Measurements from ENCODE around the gene FLT3.

Gene FLT3

GRCh38 chr13:28026508-28026907 lies 73.9 kb downstream of the FLT3 start:
- Histone ChIP-seq H3K9me3 (replicated peaks; ENCODE audit: insufficient read depth, low read length) (no peaks in the 10 kb centered on the region), H3K9ac (ENCODE audit: low read length) (no peak overlapping the region), H3K9me2 (replicated peaks; ENCODE audit: insufficient read depth, low read length) (no peaks in the 10 kb centered on the region), H3K27ac (ENCODE audit: low read length) (no peak overlapping the region), H3F3A (ENCODE audit: insufficient read depth, low read length) (no peaks in the 10 kb centered on the region), H3K79me2 (ENCODE audit: low read length) (no peaks in the 10 kb centered on the region), H3K36me3 (replicated peaks; ENCODE audit: insufficient read depth, low read length) (no peaks in the 10 kb centered on the region), H4K20me1 (ENCODE audit: insufficient read depth, low read length) (no peaks in the 10 kb centered on the region), H3K27me3 (replicated peaks; ENCODE audit: insufficient read depth, low read length) (no peaks in the 10 kb centered on the region), H3K4me1 (ENCODE audit: low read length) (no peaks in the 10 kb centered on the region), H3K4me3 (ENCODE audit: low read length) (no peak overlapping the region), H3K4me2 (ENCODE audit: low read depth, low read length) (no peak overlapping the region), H2AFZ (ENCODE audit: low read length) (no peak overlapping the region)
- no peak for TF ChIP-seq EZH2 (optimal IDR thresholded peaks at IDR 0.05; ENCODE audit: low read depth, low read length)
- TF ChIP-seq CTCF (IDR thresholded peaks at IDR 0.05; ENCODE audit: low read length): no peak
- no peak for TF ChIP-seq EZH2phosphoT487 (IDR thresholded peaks at IDR 0.05; ENCODE audit: low read length)
- DNase-seq: no peak

GRCh38 chr13:28022848-28023518 lies 77.4 kb downstream of the FLT3 start:
- Histone ChIP-seq H3K9ac (ENCODE audit: low read length) (no peak overlapping the region), H3K36me3 (replicated peaks; ENCODE audit: insufficient read depth, low read length) (no peaks in the 10 kb centered on the region), H4K20me1 (ENCODE audit: insufficient read depth, low read length) (no peaks in the 10 kb centered on the region), H3F3A (ENCODE audit: insufficient read depth, low read length) (no peaks in the 10 kb centered on the region), H3K27me3 (replicated peaks; ENCODE audit: insufficient read depth, low read length) (no peaks in the 10 kb centered on the region), H3K9me3 (replicated peaks; ENCODE audit: insufficient read depth, low read length) (no peaks in the 10 kb centered on the region), H3K4me1 (ENCODE audit: low read length) (no peaks in the 10 kb centered on the region), H3K4me3 (ENCODE audit: low read length) (no peak overlapping the region), H3K27ac (ENCODE audit: low read length) (no peak overlapping the region), H3K79me2 (ENCODE audit: low read length) (no peaks in the 10 kb centered on the region), H3K4me2 (ENCODE audit: low read depth, low read length) (no peak overlapping the region), H3K9me2 (replicated peaks; ENCODE audit: insufficient read depth, low read length) (no peaks in the 10 kb centered on the region), H2AFZ (ENCODE audit: low read length) (no peak overlapping the region)
- TF ChIP-seq CTCF (IDR thresholded peaks at IDR 0.05; ENCODE audit: low read length) (no peak), EZH2 (optimal IDR thresholded peaks at IDR 0.05; ENCODE audit: low read depth, low read length) (no peak), EZH2phosphoT487 (IDR thresholded peaks at IDR 0.05; ENCODE audit: low read length) (no peak)
- DNase-seq: no peak

- no peak overlapping the region for H3K9ac ChIP-seq (ENCODE audit: low read length)
- no peak overlapping the region for H2AFZ ChIP-seq (ENCODE audit: low read length)
- H3K4me2 ChIP-seq (ENCODE audit: low read depth, low read length): no peak overlapping the region
- H3F3A ChIP-seq (ENCODE audit: insufficient read depth, low read length): no peaks in the 10 kb centered on the region
- H3K27me3 ChIP-seq (replicated peaks; ENCODE audit: insufficient read depth, low read length): no peaks in the 10 kb centered on the region
- no peak overlapping the region for H3K27ac ChIP-seq (ENCODE audit: low read length)
- no peak for TF ChIP-seq CTCF (IDR thresholded peaks at IDR 0.05; ENCODE audit: low read length)
- TF ChIP-seq EZH2 (optimal IDR thresholded peaks at IDR 0.05; ENCODE audit: low read depth, low read length): no peak
- TF ChIP-seq EZH2phosphoT487 (IDR thresholded peaks at IDR 0.05; ENCODE audit: low read length): no peak
- no peaks in the 10 kb centered on the region for H3K36me3 ChIP-seq (replicated peaks; ENCODE audit: insufficient read depth, low read length)
- H4K20me1 ChIP-seq (ENCODE audit: insufficient read depth, low read length): no peaks in the 10 kb centered on the region
- no peaks in the 10 kb centered on the region for H3K9me3 ChIP-seq (replicated peaks; ENCODE audit: insufficient read depth, low read length)
- no peaks in the 10 kb centered on the region for H3K4me1 ChIP-seq (ENCODE audit: low read length)
- DNase-seq: no peak
- H3K79me2 ChIP-seq (ENCODE audit: low read length): no peaks in the 10 kb centered on the region
- H3K4me3 ChIP-seq (ENCODE audit: low read length): no peak overlapping the region
- H3K9me2 ChIP-seq (replicated peaks; ENCODE audit: insufficient read depth, low read length): no peaks in the 10 kb centered on the region
Measured at GRCh38 chr13:28014301-28014700, 86.1 kb downstream of the FLT3 start.
